Natural killer cell treated with Interleukin-12 subunit alpha and Interleukin-12 subunit beta and Interleukin-15 and Interleukin-18, amount 100 ng/mL, for 72 hours (primary cell): ENCODE measurements around the gene RHBDL1. TPM values are rescaled to one million over a fixed set of nuclear protein-coding genes. Genes with fewer than 3 reads are reported as not detected.
A peak's percentile ranks its signal among the peaks of the same experiment; 100 is the strongest.
"Not testable (repeated sequence)": the region's sequence is repeated elsewhere in the genome, so short reads cannot be mapped to it uniquely, and the experiment has no call there.

Source experiments
- ATAC-seq, 2 donors: fragments of 150-1000 bp; cut with Tn5 transposase in 1 of 2; sonication (Bioruptor Pico), chemical (Tn5 transposase) in 1 of 2; 2 replicates each; pipeline ENCODE4 v1.10.0; 2021
- DNase-seq: peaks from one replicate; pipeline ENCODE4 v3.0.0; 2022; ENCODE audit warnings: low spot score
- H3K27ac Mint-ChIP-seq, 2 donors: 1 replicate in 1 of 2; 2 replicates in 1 of 2; pipeline ENCODE4 v1.8.0; 2022; ENCODE audit warnings: mixed read lengths in 2 of 2, mild to moderate bottlenecking in 1 of 2, moderate library complexity in 1 of 2
- H3K27me3 Mint-ChIP-seq, 2 donors: 1 replicate in 1 of 2; 2 replicates in 1 of 2; pipeline ENCODE4 v1.8.0; 2022; ENCODE audit warnings: mixed read lengths in 2 of 2
- H3K36me3 Mint-ChIP-seq: one replicate; pipeline ENCODE4 v1.8.0; 2022; ENCODE audit warnings: mixed read lengths
- H3K4me1 Mint-ChIP-seq, 2 donors: 1 replicate in 1 of 2; 2 replicates in 1 of 2; pipeline ENCODE4 v1.8.0; 2022; ENCODE audit warnings: low read depth in 2 of 2, mixed read lengths in 2 of 2, mild to moderate bottlenecking in 1 of 2
- H3K4me3 Mint-ChIP-seq: one replicate; pipeline ENCODE4 v1.8.0; 2022; ENCODE audit warnings: mixed read lengths
- H3K9me3 Mint-ChIP-seq: 2 replicates; pipeline ENCODE4 v1.8.0; 2022; ENCODE audit warnings: mixed read lengths
- total RNA-seq, 2 donors: library from RNA; stranded (reverse); gene quantifications; one replicate each; pipeline ENCODE4 v1.2.3, GENCODE V29; 2022

Gene RHBDL1
- total RNA-seq, 2 donors from 2014 or later, result 1.0 to 1.5 TPM

DNA sequence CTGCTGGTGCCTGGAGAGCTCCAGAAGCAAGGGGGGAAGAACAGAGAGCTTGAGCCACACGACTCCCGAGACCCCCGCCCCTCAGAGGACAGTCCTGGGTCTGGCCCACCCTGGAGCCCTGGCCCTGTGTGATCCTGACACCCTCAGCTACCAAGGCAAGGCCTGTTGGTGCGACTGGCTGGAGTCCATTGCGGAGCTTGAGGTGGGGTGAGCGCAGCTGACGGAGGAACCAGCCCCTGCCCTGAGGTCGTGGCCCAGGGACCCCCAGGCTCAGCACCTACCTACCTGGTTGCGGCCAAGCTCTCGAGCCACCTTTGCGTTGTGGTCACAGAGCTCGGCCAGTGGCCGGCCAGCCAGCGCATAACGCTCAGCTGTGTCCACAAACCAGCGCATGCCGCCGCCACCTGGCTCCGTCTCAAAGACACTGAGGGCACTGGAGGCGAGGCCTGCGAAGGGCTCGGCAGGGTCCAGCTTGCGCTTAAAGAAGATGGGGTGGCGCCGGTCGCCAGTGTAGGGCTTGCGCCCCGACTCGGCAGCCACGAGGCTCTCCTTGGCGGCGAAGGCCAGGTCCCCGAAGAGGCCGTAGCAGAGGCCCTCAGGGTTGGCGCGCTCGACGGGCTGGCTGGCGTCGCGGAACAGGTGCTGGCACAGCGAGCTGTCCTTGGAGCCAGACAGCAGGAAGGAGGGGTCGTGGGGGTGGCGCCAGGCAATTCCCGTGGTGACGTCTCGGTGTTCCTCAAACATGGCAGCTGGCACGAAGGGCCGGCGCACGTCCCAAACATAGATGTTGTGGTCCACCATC lies 11.2 kb downstream of the RHBDL1 start:
- Mint-ChIP-seq H3K27me3 (no peaks in the 10 kb centered on the region), H3K4me1 (peaks cover 4 to 10% of the 10 kb centered on the region in 2 donors), H3K36me3 (no peaks in the 10 kb centered on the region), H3K4me3 (no peak overlapping the region), H3K9me3 (no peaks in the 10 kb centered on the region), H3K27ac (no peak overlapping the region)
- no peak for ATAC-seq
- DNase-seq, result no peak

DNA sequence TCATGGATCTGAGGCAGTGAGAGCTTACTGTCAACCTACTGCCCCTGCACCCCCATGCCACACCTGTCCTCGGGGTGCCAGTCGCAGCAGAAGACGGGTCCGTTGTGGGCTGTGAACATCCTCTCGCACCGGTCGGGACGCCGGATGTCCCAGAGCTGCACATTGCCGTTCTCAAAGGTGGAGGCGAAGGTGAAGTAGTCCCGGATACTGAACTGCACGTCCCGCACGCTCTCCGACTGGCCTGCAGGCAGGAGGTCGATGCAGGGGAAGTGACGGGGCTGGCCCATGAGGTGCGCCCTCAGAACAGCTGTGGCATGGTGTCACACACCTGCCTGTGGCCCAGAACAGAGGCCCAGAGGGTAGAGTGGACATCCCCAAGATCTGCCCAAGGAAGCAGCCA lies 12.0 kb downstream of the RHBDL1 start:
- Mint-ChIP-seq H3K36me3 (no peaks in the 10 kb centered on the region), H3K27me3 (peaks cover 0 to 3% of the 10 kb centered on the region in 2 donors), H3K27ac (no peak overlapping the region), H3K4me1 (peaks cover 2 to 10% of the 10 kb centered on the region in 2 donors), H3K4me3 (no peak overlapping the region), H3K9me3 (no peaks in the 10 kb centered on the region)
- ATAC-seq, result no peak
- DNase-seq, result no peak

GRCh38 chr16:689175-689897 lies 13.9 kb downstream of the RHBDL1 start:
- H3K27ac Mint-ChIP-seq, result peak overlapping the region; percentile 76 to 90
- H3K9me3 Mint-ChIP-seq, result no peaks in the 10 kb centered on the region
- H3K36me3 Mint-ChIP-seq, result no peaks in the 10 kb centered on the region
- peaks cover 0 to 10% of the 10 kb centered on the region in 2 donors for H3K4me1 Mint-ChIP-seq
- no peak for ATAC-seq
- no peak for DNase-seq
- peaks cover 0 to 6% of the 10 kb centered on the region in 2 donors for H3K27me3 Mint-ChIP-seq
- H3K4me3 Mint-ChIP-seq, result peak overlapping the region; percentile 92

DNA sequence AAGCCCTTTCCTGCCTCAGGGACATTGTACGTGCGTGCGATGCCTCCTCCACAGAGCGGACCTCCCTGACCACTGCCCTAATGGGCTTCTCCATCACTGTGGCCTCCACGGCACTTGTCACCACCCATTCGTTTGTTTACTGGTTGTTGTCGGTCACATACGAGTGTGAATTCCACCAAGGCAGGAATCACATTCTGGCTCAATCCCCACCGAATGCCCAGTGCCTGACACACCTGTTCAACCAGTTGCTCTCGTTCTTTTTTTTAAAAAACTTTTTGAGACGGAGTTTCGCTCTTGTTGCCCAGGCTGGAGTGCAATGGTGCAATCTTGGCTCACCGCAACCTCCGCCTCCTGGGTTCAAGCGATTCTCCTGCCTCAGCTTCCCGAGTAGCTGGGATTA lies 15.8 kb downstream of the RHBDL1 start:
- DNase-seq, H3K9me3 Mint-ChIP-seq, ATAC-seq, H3K36me3 Mint-ChIP-seq, H3K27me3 Mint-ChIP-seq: not testable (repeated sequence)
- Mint-ChIP-seq H3K27ac (peak overlapping the region; percentile 76 to 90), H3K4me1 (peaks cover 3 to 10% of the 10 kb centered on the region in 2 donors), H3K4me3 (peak overlapping the region; percentile 60)

DNA sequence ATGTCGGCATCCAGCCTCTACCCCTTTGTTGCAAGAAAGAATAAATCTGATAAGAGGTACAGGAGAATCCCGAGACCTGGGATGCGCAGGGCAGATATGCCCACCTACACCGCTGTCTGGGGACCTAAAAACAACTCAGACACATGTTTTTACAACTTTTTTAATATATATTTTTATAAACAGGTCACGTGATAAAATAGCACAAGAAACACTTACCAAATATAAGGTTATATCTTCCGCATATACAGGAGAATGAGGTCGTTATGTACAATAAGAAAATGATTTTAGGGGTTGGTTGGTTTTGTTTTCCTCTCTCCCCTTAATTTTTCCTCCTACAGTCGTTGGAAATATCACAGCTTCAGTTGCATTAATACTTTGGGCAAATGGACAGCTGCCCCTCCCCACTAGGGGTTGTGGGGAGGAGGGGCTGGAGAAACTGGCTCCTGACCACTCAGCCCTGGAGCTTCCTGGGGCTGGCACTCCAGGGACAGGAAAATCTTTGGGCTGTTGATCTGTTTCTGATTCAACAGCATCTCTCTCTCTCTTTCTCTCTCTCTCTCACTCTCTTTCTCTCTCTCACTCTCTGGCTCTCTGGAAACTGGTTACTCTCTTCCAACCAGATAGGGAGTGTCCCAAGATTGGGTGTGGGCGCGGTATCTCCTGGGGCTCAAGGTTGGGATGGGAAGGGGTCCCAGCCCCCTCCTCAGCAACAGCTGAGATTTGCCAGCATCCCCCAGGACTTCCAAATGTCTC lies 17.1 kb downstream of the RHBDL1 start:
- Mint-ChIP-seq H3K4me1 (peaks cover 3 to 10% of the 10 kb centered on the region in 2 donors), H3K4me3 (peak overlapping the region; percentile 35), H3K36me3 (no peaks in the 10 kb centered on the region), H3K9me3 (no peaks in the 10 kb centered on the region), H3K27me3 (peaks cover 0 to 8% of the 10 kb centered on the region in 2 donors), H3K27ac (no peak overlapping the region)
- no peak for ATAC-seq
- DNase-seq, result no peak

DNA sequence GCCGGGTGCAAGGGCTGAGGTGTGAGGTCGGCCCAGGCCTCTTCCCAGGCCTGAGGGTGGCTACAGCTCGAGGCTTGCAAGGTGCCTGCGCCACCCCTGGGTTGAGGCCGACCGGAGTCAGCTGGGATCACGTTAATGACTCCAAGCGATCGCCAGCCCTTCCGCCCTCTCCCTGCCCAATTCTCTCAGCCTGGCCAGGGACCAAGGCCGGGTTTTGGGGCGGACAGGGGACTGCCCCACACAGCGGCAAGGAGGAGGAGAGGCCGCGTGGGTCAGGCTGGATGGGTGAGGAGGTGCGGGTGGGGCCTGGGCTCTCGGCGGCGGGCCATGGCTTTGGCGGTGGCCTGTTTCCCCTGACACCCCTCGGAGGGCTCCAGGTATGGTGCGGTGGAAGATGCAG lies 17.9 kb downstream of the RHBDL1 start:
- Mint-ChIP-seq H3K36me3 (no peaks in the 10 kb centered on the region), H3K9me3 (no peaks in the 10 kb centered on the region), H3K4me1 (peaks cover 3 to 10% of the 10 kb centered on the region in 2 donors), H3K4me3 (no peak overlapping the region), H3K27me3 (peaks cover 0 to 8% of the 10 kb centered on the region in 2 donors), H3K27ac (no peak overlapping the region)
- ATAC-seq, result no peak
- DNase-seq, result no peak

GRCh38 chr16:693766-694165 lies 18.3 kb downstream of the RHBDL1 start:
- no peak overlapping the region for H3K4me3 Mint-ChIP-seq
- H3K36me3 Mint-ChIP-seq, result no peaks in the 10 kb centered on the region
- H3K27ac Mint-ChIP-seq, result no peak overlapping the region
- no peak for DNase-seq
- no peak for ATAC-seq
- no peaks in the 10 kb centered on the region for H3K9me3 Mint-ChIP-seq
- peaks cover 0 to 8% of the 10 kb centered on the region in 2 donors for H3K27me3 Mint-ChIP-seq
- peaks cover 3 to 10% of the 10 kb centered on the region in 2 donors for H3K4me1 Mint-ChIP-seq

DNA sequence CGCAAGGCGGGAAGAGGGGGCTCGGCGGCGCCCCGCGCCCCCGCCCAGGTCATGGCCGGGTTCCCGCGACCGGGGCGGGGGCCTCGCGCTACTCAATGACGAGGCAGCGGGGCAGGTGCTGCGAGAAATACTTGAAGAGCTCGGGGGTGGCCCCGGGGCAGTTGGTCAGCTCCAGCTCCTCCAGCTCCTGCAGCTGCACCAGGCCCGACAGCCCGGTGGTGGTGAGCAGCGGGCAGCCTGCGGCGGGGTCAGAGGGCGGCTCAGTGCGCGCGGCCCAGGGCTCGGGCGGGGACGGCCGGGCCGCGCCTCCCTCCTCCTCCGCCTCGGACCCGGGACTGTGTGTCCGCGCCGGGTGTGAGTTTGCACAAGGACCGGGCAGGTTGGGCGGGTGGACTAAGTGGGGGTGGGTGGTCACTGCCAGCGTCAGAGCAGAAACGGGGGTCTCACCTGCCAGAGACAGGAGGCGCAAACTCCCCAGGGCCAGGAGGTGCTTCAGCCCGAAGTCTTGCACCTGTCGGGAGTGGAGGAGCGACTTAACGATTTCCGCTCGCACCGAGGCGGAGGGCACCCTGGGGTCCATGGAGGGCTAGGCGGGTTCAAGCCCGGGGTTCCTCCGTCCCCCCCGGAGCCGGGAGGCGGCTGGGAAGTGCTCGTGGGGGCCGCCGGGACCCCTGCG lies 18.9 kb downstream of the RHBDL1 start:
- Mint-ChIP-seq H3K9me3 (no peaks in the 10 kb centered on the region), H3K27me3 (peaks cover 0 to 8% of the 10 kb centered on the region in 2 donors), H3K4me1 (peaks cover 3 to 10% of the 10 kb centered on the region in 2 donors), H3K4me3 (no peak overlapping the region), H3K27ac (no peak overlapping the region), H3K36me3 (no peaks in the 10 kb centered on the region)
- DNase-seq (no peak), ATAC-seq (no peak)

DNA sequence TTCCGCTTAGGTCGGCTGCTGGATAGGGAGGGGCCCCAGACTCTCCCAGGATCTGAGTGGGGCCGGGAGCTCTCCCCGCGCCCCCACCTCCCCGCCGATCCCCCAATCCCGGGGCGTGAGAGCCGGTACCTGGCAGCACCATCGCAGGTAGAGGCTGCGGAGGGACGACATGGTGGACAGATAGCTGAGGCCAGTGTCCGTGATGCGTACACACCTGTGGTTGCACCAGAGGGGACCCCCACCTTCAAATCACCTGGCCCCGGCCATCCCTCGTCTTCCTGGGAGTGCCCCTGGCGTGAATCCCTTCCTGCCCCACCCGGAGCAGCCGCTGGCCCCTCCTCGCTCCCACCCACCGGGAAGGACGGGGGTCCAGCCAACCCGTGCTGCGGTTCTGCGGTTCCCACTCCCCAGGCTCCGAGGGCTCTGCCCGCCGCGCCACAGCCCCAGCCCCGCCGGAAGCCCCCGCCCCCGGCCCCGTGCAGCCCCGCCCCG lies 19.4 kb downstream of the RHBDL1 start:
- no peaks in the 10 kb centered on the region for H3K9me3 Mint-ChIP-seq
- no peak for ATAC-seq
- no peak overlapping the region for H3K27ac Mint-ChIP-seq
- peaks cover 3 to 10% of the 10 kb centered on the region in 2 donors for H3K4me1 Mint-ChIP-seq
- H3K27me3 Mint-ChIP-seq, result peaks cover 0 to 8% of the 10 kb centered on the region in 2 donors
- no peaks in the 10 kb centered on the region for H3K36me3 Mint-ChIP-seq
- DNase-seq, result no peak
- H3K4me3 Mint-ChIP-seq, result no peak overlapping the region

GRCh38 chr16:695355-696089 lies 20.1 kb downstream of the RHBDL1 start:
- H3K9me3 Mint-ChIP-seq, result no peaks in the 10 kb centered on the region
- DNase-seq, result no peak
- peaks cover 0 to 8% of the 10 kb centered on the region in 2 donors for H3K27me3 Mint-ChIP-seq
- ATAC-seq, result peak; percentile 56 to 78
- no peaks in the 10 kb centered on the region for H3K36me3 Mint-ChIP-seq
- peaks cover 3 to 7% of the 10 kb centered on the region in 2 donors for H3K4me1 Mint-ChIP-seq
- H3K4me3 Mint-ChIP-seq, result peak overlapping the region; percentile 49
- H3K27ac Mint-ChIP-seq, result no peak overlapping the region

- no peak overlapping the region for H3K4me3 Mint-ChIP-seq
- DNase-seq (no peak), ATAC-seq (no peak)
- peaks cover 0 to 3% of the 10 kb centered on the region in 2 donors for H3K4me1 Mint-ChIP-seq
- H3K27me3 Mint-ChIP-seq, result peaks cover 9 to 10% of the 10 kb centered on the region in 2 donors
- no peak overlapping the region for H3K27ac Mint-ChIP-seq
- H3K9me3 Mint-ChIP-seq, result no peaks in the 10 kb centered on the region
- H3K36me3 Mint-ChIP-seq, result no peaks in the 10 kb centered on the region
These were observed 23.6 kb downstream of the RHBDL1 start for GRCh38 chr16:698911-699671.
